ENCODE data around the gene SNX9.
"Not testable (repeated sequence)": the region's sequence is repeated elsewhere in the genome, so short reads cannot be mapped to it uniquely, and the experiment has no call there.

SNX9 gene

GRCh38 chr6:157831424-157832249 lies 8.6 kb downstream of the SNX9 start:
- no peak for DNase-seq (ENCODE audit: low read depth)

DNA sequence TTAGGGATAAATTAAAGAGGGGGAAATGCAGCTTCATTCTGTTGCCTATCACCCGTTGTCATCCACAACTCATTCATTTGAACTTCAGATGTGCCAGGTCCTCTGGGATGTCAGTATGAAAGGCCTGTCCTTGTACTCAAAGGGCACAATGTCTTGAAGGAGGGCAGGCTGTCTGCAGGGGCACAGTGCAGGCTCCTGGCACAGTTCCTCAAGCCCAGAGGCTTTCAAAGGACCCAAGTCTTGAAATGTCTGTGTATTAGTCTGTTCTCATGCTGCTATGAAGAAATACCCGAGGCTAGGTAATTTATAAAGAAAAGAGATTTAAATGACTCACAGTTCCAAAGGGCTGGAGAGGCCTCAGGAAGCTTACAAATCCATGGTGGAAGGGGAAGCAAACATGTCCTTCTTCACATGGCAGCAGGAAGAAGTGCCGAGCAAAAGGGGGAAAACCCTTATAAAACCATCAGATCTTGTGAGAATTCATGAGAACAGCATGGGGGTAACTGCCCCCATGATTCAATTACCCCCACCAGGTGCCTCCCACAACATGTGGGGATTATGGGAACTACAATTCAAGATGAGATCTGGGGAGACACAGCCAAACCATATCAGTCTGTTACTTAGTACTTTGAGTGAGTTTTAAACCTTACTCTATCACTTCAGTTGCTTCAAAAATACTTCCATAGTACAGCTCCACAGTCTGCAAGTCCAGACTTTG lies 9.4 kb downstream of the SNX9 start:
- DNase-seq (ENCODE audit: low read depth) = no peak

DNA sequence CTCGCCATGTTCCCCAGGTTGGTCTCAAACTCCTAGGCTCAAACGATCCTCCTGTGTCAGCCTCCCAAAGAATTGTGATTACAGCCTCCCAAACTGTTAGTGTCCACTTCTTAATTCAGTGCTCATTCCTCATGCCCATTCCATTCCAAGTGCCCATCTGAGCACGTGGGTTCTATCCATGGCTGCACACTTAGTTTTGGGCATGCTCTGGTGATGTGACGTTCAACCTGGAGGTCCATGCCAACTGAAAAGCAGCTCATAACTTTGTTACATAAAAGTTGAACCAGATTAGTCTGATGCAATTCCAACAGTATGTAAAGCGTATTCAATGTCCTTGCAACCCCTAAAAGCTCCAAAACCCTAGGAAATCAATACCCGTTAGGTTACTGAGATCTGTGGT lies 11.5 kb downstream of the SNX9 start:
- no peak for DNase-seq (ENCODE audit: low read depth)

GRCh38 chr6:157838718-157839430 lies 15.8 kb downstream of the SNX9 start:
- DNase-seq (ENCODE audit: low read depth) = no peak

- DNase-seq (ENCODE audit: low read depth) = no peak
Measured at GRCh38 chr6:157839606-157840005, 16.6 kb downstream of the SNX9 start.

DNA sequence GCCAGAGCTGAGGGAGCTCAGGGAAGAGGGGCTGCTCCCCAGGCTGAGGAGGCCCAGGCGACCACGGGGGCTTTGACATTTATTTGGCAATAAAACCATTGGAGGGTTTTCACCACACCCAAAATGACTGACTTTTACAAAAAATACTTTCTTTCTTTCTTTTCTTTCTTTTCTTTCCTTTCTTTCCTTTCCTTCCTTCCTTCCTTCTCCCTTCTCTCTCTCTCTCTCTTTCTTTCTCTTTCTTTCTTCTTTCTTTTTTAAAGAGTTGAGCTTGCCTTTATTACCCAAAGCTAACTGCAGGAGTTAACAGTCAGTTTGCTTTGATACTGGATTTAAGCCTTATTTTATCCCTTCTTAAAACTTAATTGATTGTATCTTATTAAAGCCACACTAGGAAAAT lies 17.2 kb downstream of the SNX9 start:
- DNase-seq (ENCODE audit: low read depth) = no peak

DNA sequence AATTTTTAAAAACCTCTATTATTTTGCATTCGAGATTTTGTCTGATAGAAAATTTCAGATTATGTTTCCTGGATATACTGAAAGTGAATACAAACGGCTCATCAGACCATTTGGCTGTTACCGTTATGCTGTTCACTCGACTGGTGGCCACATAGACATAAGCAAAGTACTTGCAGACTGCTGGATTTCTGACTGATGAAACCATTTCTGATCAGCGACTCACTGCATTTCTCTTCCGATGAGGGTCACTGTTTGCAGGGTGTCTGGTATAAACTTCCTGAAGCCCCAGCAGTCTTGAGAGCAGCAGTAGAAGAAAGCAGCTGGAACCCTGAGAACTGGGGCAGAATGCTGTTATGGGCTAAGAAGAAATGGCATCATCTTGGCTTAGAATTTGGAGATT lies 17.7 kb downstream of the SNX9 start:
- DNase-seq (ENCODE audit: low read depth) = no peak

- DNase-seq (ENCODE audit: low read depth) = no peak
Measured at GRCh38 chr6:157841211-157841840, 18.3 kb downstream of the SNX9 start.

DNA sequence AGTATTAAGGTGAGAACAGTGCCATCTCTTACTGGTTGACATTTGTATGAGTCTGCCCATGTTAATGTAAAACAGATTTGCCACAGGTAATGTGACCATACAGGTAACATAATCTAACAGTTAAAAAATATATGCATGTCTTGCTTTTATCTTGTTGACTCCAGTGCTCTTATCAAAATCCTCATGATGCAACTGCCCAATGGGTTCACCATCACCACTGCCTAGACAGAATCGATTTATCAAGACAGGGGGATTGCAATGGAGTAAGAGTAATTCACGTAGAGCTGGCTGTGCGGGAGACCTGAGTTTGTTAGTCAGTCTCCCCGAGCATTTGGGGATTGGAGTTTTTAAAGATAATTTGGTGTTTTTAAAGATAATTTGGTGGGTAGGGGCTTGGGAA lies 19.2 kb downstream of the SNX9 start:
- DNase-seq (ENCODE audit: low read depth) = no peak

- DNase-seq (ENCODE audit: low read depth) = not testable (repeated sequence)
Measured at GRCh38 chr6:157844196-157844595, 21.1 kb downstream of the SNX9 start.

- no peak for DNase-seq (ENCODE audit: low read depth)
Measured at GRCh38 chr6:157845493-157846259, 22.6 kb downstream of the SNX9 start.

- DNase-seq (ENCODE audit: low read depth) = no peak
Measured at GRCh38 chr6:157847846-157848245, 24.8 kb downstream of the SNX9 start.

GRCh38 chr6:157848693-157849092 lies 25.6 kb downstream of the SNX9 start:
- DNase-seq (ENCODE audit: low read depth) = no peak

DNA sequence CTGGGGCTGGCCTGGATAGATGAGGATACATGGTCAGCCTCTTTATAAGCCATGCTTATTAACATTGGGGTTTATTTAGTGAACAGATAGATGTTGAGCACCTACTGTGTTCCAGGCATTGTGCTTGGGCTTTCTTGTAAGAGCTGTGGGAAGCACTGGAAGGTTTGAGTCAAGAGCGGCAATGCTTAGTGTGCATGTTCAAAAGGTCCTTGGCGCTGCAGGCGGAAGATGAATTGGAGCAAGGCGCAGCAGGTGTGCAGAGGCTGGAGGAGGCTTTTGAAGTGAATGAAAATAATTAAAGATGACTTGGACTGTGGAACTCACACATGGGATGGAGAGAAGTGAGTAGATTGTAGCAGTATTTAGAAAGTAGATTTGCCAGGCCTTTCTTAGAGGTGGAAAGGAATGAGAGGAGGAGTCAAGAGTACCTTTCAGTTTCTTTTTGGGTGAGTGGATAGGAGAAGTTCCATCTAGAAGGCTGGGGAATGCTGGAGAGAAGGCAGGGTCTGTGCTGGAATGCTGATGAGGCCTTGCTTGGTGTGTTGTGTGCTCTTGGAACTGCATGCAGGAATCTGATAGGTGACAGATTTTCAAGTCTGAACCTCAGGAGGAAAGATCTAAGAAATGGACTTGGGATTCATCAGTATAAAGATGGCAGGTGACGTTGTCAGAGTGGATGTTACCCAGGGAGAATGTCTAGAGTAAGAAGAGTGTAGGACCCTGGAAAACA lies 26.4 kb downstream of the SNX9 start:
- no peak for DNase-seq (ENCODE audit: low read depth)

DNA sequence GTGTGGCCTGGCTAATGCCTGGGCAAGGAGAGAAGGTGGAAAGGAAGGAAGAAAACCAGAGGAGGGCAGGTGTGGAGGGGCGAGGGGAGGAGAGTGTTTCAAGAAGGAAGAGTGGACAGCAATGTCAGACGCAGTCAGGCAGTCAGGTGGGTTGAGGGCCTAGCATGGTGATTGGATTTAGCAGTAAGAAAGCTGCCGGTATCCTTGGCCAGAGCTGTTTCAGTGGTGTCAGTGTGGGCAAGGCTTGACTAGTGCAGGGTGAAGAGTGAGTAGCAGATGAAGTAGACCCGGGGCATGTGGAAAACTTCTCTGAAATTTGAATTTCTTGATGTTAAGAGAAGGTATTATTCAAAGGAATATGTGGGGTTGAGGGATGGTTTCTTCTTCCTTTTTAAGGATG lies 27.0 kb downstream of the SNX9 start:
- DNase-seq (ENCODE audit: low read depth) = no peak

DNA sequence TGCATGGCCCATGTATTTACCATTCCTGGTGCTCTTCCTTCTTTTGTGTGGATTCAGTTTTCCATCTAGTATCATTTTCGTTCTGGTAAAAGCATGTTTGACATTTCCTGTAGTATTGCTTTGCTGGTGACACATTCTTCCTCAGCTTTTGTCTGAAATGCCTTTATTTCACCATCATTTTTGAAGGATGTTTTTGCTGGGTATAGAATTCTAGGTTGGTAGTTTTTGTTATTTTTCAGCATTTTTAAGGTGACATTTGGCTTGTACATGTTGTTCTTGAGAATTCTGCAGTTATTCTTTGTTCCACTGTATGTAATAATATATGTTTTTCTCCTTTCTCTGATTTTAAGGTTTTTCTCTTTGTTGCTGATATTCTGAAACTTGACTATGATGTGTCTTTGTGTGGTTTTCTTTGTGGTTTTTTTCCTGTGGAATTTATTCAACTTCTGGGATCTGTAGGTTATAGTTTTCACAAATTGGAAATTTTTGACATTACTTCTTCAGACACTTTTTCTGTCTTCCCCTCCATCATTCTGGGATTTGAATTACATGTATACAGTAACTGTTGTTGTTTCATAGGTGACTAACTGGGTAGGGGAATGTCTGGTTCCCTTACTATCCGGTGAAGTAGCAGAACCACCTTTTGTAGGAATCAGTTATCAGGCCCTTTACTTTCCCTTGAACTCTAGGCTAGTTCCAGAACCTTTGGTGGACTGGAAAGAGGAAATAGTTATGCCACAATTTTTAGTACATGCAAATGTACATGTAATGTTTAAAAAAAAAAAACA lies 30.2 kb downstream of the SNX9 start:
- no peak for DNase-seq (ENCODE audit: low read depth)

DNA sequence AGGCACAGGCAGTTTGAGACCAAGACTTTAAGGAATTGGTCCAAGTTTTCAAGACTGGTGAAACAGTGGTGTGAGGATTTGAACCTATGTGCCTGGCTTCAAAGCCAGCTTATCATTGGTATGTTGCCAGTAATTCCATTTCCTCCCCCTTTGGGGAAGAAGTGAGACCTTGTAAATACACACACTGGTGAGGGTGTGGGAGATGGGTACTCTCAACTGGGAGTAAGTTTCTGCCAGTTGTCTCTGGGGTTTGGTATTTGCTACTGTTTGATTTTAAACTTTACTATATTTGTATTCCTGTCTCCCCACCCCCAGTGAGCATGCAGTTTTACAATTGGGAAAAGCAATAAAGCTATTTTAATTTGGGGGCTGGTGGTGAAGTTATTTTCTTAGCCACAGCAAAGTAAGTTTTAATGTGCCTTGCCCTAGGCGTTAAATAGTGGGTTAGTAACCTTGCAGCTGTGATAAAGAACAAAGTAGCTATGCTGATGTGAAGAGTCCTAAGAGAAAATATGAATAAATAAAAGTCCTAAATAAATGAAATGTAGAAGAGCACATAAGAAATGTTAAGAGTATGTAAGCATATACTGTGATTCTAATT lies 31.0 kb downstream of the SNX9 start:
- DNase-seq (ENCODE audit: low read depth) = no peak

DNA sequence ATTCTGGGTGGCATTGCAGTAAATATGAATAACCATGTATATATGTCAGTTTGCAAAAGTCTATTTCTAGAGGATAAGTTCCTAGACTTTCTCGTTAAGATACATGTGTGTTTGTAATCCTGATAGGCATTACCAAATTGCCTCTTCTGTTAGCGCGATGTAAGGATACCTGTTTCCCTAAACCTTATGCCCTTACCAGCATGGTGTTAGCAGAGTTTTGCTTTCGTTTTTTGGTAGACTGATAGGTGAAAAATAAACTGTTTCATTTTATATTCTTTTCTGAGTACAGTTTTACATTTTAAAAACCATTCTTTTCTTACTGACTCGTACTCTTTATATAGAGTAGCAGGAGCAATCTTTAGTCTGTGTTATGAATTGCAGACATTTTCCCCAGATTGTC lies 32.3 kb downstream of the SNX9 start:
- no peak for DNase-seq (ENCODE audit: low read depth)

DNA sequence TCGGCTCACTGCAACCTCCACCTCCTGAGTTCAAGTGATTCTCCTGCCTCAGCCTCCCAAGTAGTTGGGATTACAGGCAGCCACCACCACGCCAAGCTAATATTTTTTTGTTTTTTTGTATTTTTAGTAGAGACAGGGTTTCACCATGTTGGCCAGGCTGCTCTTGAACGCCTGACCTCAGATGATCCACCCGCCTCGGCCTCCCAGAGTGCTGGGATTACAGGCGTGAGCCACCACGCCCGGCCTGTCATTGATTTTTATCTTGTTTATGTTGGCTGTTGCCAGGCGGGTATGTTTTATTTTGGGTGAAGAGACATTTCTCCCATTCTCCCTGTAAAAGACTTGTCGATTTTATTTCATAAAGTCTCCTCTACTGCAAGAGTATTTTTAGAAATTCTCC lies 32.8 kb downstream of the SNX9 start:
- not testable (repeated sequence) for DNase-seq (ENCODE audit: low read depth)

- DNase-seq (ENCODE audit: low read depth) = not testable (repeated sequence)
Measured at GRCh38 chr6:157858664-157859063, 35.6 kb downstream of the SNX9 start.
